ENCODE data around the gene RAPGEF6. TPM values are rescaled to one million over a fixed set of nuclear protein-coding genes. Genes with fewer than 3 reads are reported as not detected.
"Not testable (repeated sequence)": the region's sequence is repeated elsewhere in the genome, so short reads cannot be mapped to it uniquely, and the experiment has no call there.

RAPGEF6 gene
- total RNA-seq, 2 donors from 2014 or later, result 50.6 to 57.6 TPM

DNA sequence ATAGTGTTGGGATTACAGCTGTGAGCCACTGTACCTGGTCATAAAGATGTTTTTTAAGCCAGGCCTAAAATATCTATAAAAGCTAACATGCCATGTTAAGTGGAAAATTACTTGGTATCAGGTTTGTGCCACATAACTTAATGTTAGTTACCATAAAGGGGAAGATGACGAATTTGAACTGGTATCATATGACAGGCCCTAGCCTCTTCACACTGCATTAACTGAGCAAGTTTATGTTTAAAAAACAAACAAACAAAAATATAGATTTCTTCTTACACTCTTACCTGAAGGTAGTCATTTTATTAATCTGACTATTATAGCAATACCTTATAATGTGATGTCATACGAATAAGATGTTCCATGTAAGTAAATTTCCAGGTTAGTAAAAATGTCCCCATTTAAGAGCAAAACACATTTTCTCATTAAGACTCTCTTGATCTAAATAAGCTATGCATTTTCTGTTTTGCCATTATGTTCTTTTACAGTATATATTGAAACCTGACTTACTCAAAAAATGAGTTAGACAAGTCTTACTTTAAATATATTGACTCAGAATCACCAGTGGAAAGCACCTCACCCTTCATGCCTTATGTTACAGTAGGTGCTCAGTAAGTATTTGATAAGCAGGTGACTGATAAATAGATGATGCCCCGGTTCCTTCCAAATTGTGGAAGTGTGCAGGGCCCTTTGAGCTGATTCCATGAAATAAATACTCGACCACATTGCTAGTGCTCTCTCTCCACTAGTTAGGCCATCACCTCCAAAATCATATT, 245.7 kb downstream of the RAPGEF6 start:
- Mint-ChIP-seq H3K27me3 (no peaks in the 10 kb centered on the region), H3K9me3 (no peaks in the 10 kb centered on the region), H3K4me1 (peaks cover 53% of the 10 kb centered on the region), H3K4me3 (peak overlapping the region; percentile 75), H3K36me3 (ENCODE audit: low read depth) (peaks cover 100% of the 10 kb centered on the region), H3K27ac (peak overlapping the region; percentile 96)
- peak; percentile 75 for ATAC-seq (replicated peaks)

DNA sequence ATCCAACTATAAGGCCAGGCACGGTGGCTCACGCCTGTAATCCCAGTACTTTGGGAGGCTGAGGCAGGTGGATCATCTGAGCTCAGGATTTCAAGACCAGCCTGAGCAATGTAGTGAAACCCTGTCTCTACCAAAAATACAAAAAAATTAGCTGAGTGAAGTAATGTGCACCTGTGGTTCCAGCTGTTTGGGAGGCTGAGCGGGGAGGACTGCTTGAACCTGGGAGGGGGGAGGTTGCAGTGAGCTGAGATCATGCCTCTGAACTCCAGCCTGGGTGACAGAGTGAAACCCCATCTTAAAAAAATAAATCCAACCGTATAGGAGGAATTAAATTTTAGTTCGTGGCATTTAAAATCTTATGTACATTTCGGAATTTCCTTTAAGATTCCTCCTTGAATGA, 247.8 kb downstream of the RAPGEF6 start:
- ATAC-seq (replicated peaks), result no peak
- H3K36me3 Mint-ChIP-seq (ENCODE audit: low read depth), result peaks cover 100% of the 10 kb centered on the region
- H3K27ac Mint-ChIP-seq, result peak overlapping the region; percentile 96
- H3K4me1 Mint-ChIP-seq, result peaks cover 51% of the 10 kb centered on the region
- H3K4me3 Mint-ChIP-seq, result peak overlapping the region; percentile 81
- no peaks in the 10 kb centered on the region for H3K27me3 Mint-ChIP-seq
- no peaks in the 10 kb centered on the region for H3K9me3 Mint-ChIP-seq

DNA sequence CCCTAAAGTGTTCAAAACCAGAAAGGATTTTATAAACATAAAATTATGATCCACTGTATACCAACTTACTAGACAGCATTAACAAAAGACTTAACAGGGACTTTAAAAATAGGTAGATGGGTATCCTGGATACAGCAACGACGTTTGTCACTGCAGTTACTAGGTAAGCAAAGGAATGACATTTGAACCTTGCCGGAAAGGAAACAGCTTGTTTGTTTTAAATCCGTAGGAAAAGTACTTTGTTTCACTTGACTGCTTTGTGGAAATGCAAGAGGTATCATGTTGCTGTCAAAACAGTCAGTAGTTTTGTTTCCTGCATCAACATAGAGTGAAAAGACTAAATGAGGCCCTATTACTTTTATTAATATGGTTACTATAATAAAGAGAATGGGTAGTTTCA, 248.2 kb downstream of the RAPGEF6 start:
- H3K9me3 Mint-ChIP-seq, result peaks cover 1% of the 10 kb centered on the region
- no peak for ATAC-seq (replicated peaks)
- peaks cover 56% of the 10 kb centered on the region for H3K4me1 Mint-ChIP-seq
- H3K4me3 Mint-ChIP-seq, result peak overlapping the region; percentile 81
- H3K27ac Mint-ChIP-seq, result peak overlapping the region; percentile 96
- H3K27me3 Mint-ChIP-seq, result no peaks in the 10 kb centered on the region
- H3K36me3 Mint-ChIP-seq (ENCODE audit: low read depth), result peaks cover 100% of the 10 kb centered on the region

DNA sequence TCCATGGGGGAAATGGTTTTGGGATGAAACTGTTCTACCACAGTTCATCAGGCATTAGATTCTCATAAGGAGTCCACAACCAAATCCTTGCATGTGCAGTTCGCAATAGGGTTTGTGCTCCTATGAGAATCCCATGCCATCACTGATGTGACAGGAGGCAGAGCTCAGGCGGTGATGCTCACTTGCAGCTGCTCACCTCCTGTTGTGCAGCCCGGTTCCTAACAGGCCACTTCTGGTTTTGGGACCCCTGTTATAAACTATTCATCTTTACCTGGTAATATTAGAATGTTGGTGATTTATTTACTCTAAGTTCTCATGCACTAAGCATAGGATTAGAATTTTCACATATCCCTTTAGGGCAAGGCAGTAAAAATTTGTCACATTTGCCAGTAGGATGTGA, 248.9 kb downstream of the RAPGEF6 start:
- Mint-ChIP-seq H3K27me3 (no peaks in the 10 kb centered on the region), H3K4me1 (peaks cover 61% of the 10 kb centered on the region), H3K4me3 (peak overlapping the region; percentile 81), H3K9me3 (peaks cover 5% of the 10 kb centered on the region), H3K36me3 (ENCODE audit: low read depth) (peaks cover 99% of the 10 kb centered on the region), H3K27ac (peak overlapping the region; percentile 96)
- no peak for ATAC-seq (replicated peaks)

DNA sequence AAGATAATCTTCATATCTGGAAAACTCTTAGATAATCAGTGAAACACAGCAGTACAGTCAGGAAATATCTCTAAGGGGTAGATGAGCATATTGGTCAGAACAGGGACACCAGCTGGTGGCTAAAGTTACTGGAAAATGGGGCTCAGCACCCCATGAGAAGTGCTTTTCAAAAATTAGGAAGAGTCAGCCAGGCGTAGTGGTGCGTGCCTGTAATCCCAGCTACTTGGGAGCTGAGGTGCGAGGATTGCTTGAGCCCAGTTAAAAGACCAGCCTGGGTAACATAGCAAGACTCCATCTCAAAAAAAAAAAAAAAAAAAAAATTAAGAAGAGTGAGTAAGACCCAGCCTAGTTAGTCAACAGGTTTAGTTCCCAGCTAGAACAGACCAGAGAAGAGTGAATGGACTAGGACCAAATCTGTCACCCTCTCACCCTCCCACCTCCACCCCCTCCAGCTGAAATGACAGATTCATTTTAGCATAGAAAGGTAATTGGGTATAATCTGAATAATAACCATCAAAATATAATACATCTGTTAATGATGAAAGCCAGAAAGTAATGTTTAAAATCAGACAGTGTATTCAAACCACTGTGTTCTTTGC, 250.3 kb downstream of the RAPGEF6 start:
- H3K27ac Mint-ChIP-seq, result peak overlapping the region; percentile 96
- H3K27me3 Mint-ChIP-seq, result no peaks in the 10 kb centered on the region
- peak; percentile 54 for ATAC-seq (replicated peaks)
- H3K4me3 Mint-ChIP-seq, result peak overlapping the region; percentile 81
- peaks cover 8% of the 10 kb centered on the region for H3K9me3 Mint-ChIP-seq
- H3K4me1 Mint-ChIP-seq, result peaks cover 63% of the 10 kb centered on the region
- peaks cover 99% of the 10 kb centered on the region for H3K36me3 Mint-ChIP-seq (ENCODE audit: low read depth)

DNA sequence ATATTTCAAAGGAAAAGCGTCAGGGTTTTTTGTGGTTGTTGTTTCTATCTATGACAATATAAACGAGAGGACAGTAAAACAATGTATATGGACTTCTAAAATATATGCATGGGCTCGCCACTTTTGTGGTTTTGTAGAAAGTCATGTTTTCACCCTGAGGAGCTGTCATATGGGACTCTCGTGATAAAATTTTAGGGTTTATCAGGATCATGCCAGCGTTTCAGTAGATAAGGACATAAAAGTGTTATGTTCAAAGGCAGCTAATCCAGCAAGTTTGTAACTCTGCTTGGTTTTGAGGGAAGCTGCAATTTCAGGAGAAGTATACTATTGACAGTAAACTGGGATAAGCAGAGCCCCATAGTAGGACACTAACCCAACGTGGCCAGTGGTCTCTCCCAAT, 250.9 kb downstream of the RAPGEF6 start:
- H3K4me1 Mint-ChIP-seq, result peaks cover 60% of the 10 kb centered on the region
- peak overlapping the region; percentile 81 for H3K4me3 Mint-ChIP-seq
- no peaks in the 10 kb centered on the region for H3K27me3 Mint-ChIP-seq
- H3K27ac Mint-ChIP-seq, result peak overlapping the region; percentile 96
- ATAC-seq (replicated peaks), result no peak
- peaks cover 98% of the 10 kb centered on the region for H3K36me3 Mint-ChIP-seq (ENCODE audit: low read depth)
- peaks cover 8% of the 10 kb centered on the region for H3K9me3 Mint-ChIP-seq

DNA sequence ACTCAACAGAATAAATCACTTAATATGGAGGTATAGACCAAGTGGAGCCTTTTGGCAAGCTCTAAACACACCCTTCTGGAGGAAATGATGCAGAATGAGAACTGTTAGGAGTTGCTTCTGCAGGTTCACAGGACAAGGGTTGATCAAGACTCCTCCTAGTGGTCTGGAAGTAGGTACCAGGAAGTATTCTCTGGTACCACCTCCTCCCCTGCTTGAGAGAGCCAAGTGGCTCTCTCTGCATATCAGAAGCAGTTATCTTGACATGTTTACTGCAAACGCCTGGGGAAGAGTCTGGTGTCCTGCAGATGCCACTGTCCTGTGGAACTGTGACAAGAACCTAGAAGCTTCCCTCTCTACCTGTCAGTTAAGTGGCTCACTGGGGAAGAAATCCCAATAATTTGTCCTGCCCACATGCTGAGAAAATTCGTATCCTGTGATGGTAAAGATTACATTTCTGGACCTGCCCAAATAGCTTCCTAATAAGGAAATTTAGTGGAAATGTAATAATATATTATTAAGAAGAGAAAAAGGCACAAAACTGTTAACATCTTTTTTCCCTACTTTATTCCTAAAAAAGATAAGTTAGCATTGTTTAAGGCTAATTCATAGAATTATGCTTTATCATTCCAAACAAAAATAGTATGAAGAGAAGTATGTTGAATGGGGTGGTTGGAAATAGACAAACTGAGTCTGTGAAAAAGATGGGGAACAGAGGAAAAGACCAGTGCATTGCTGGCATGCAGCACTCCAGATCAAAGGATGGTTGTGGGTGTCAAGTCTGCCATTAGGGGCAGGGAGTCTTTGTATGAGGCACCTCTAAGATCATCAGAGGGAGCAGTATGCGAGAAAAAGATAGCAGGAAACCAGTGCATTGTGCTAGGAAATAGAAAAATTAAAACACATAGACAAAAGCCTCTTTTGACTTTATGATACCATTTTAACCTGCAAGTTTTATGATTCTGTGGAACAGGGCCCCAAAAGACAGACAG, 252.3 kb downstream of the RAPGEF6 start:
- Mint-ChIP-seq H3K27ac (peak overlapping the region; percentile 96), H3K4me1 (peaks cover 61% of the 10 kb centered on the region), H3K36me3 (ENCODE audit: low read depth) (peaks cover 88% of the 10 kb centered on the region), H3K9me3 (peaks cover 8% of the 10 kb centered on the region), H3K4me3 (peak overlapping the region; percentile 81), H3K27me3 (no peaks in the 10 kb centered on the region)
- ATAC-seq (replicated peaks), result peak; percentile 54

DNA sequence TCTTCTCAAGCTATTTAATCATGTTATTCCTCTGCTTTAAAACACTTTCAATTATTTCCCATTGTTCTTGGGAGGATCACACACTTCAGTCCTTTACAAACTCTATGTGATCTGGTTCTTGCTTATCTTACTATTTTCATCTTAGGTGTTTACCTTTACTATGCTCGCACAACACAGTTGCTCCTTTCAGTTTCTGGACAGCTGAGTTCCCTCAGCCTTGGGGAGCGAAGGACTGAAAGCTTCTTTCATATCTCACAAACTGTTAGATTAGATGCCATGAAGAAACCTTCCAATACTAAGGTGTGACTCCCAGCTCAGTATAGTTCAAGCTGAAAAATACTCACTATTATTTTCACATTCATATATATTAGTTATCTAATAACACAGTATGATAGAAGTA, 253.3 kb downstream of the RAPGEF6 start:
- H3K4me1 Mint-ChIP-seq, result peaks cover 63% of the 10 kb centered on the region
- ATAC-seq (replicated peaks), result peak; percentile 21
- H3K4me3 Mint-ChIP-seq, result peak overlapping the region; percentile 81
- H3K9me3 Mint-ChIP-seq, result peaks cover 8% of the 10 kb centered on the region
- H3K27ac Mint-ChIP-seq, result peak overlapping the region; percentile 96
- no peaks in the 10 kb centered on the region for H3K27me3 Mint-ChIP-seq
- peaks cover 85% of the 10 kb centered on the region for H3K36me3 Mint-ChIP-seq (ENCODE audit: low read depth)

DNA sequence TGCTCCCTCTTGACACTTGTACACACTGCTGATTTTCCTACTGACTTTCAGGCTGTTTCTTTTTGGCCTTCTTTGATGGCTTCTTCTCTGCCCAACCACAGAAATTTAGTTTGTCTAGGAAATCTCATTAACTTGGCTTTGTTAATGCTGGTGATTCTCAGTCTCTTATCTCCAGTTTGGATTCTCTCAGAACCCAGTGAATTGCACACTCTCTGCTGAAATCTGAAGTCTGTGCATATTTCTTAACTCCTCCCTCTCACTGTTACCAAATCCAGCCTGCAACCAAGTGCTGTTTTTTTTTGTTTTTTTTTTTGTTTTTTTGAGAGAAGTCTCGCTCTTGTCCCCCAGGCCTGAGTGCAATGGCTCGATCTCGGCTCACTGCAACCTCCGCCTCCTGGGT, 254.0 kb downstream of the RAPGEF6 start:
- no peaks in the 10 kb centered on the region for H3K27me3 Mint-ChIP-seq
- peaks cover 85% of the 10 kb centered on the region for H3K36me3 Mint-ChIP-seq (ENCODE audit: low read depth)
- H3K27ac Mint-ChIP-seq, result peak overlapping the region; percentile 96
- peak overlapping the region; percentile 81 for H3K4me3 Mint-ChIP-seq
- H3K9me3 Mint-ChIP-seq, result peaks cover 8% of the 10 kb centered on the region
- ATAC-seq (replicated peaks), result no peak
- peaks cover 61% of the 10 kb centered on the region for H3K4me1 Mint-ChIP-seq

DNA sequence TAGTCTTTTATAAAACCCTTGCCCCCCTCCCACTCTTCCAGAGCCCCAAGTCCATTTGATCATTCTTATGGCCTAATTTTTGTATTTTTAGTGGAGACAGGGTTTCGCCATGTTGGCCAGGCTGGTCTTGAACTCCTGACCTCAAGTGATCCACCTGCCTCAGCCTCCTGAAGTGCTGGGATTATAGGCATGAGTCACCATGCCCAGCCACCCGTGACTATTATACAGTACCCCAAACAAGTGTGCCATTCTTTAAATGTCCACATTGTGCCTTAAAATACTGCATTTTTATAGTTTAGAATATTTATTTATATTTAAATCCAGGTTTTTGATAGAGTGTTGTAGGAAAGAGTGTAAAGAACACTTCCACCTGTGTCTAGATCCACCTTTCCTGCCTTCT, 254.8 kb downstream of the RAPGEF6 start:
- H3K36me3 Mint-ChIP-seq (ENCODE audit: low read depth), result peaks cover 85% of the 10 kb centered on the region

DNA sequence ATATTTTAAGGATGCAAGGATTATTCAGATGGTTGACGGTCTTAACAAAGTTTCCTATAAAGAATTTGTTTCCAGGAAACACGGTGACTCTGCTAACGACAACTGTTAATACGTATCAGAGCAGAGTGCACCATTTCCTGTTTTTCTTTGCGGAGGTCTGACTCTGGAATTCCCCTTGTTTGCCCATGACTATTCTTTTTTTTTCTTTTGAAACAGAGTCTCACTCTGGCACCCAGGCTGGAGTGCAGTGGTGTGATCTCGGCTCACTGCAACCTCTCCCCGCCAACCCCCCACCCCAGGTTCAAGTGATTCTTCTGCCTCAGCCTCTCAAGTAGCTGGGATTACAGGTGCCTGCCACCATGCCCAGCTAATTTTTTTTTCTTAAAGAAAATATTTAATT, 255.3 kb downstream of the RAPGEF6 start:
- H3K27ac Mint-ChIP-seq, result peak overlapping the region; percentile 96
- no peaks in the 10 kb centered on the region for H3K27me3 Mint-ChIP-seq
- peak; percentile 68 for ATAC-seq (replicated peaks)
- H3K36me3 Mint-ChIP-seq (ENCODE audit: low read depth), result peaks cover 82% of the 10 kb centered on the region
- peaks cover 60% of the 10 kb centered on the region for H3K4me1 Mint-ChIP-seq
- H3K9me3 Mint-ChIP-seq, result peaks cover 8% of the 10 kb centered on the region
- H3K4me3 Mint-ChIP-seq, result peak overlapping the region; percentile 81

More for the DNA sequence above, 254.8 kb downstream of the RAPGEF6 start:
- H3K27me3 Mint-ChIP-seq; ATAC-seq (replicated peaks); H3K9me3 Mint-ChIP-seq: not testable (repeated sequence)
- peak overlapping the region; percentile 96 for H3K27ac Mint-ChIP-seq
- H3K4me1 Mint-ChIP-seq, result peaks cover 61% of the 10 kb centered on the region
- H3K4me3 Mint-ChIP-seq, result peak overlapping the region; percentile 81

DNA sequence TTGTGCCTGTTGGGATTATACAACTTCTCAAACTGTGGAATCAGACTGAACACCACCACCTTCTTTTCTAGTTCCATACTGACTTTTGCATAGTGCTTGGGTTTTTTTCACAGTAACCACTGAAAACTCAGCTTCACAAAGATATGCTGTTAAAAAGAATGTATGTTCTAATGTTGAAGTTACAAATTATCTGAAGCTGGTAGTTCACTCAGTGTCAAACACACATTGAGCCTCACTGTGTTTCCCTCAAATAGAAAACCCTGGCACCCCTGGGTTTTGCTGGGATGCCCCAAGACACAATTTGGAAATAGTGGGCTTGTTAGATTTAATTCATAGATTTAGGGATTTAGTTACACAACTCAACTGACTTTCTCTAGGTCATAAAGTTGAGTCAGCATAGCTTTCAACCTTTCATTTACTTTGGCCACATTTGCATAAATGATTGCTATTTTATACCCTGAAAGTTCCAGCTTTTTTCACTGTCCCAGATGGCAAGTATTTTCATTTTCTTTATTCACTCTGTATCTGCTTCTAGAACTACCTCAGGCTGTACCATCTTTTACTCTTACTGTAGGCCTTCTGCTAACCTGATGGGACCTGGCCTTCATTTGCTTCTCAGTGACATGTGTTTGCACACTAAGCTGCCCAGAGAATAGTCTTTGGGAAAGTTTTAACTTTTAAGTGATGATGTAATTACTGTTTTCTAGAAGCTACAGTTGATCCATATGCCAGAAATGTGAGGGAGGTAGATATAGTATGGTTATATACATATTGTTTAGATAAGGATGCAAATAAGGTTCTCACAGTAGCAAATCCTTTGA, 256.1 kb downstream of the RAPGEF6 start:
- Mint-ChIP-seq H3K4me3 (peak overlapping the region; percentile 81), H3K4me1 (peaks cover 54% of the 10 kb centered on the region), H3K9me3 (peaks cover 8% of the 10 kb centered on the region), H3K27ac (peak overlapping the region; percentile 96), H3K36me3 (ENCODE audit: low read depth) (peaks cover 78% of the 10 kb centered on the region), H3K27me3 (no peaks in the 10 kb centered on the region)
- peak; percentile 33 for ATAC-seq (replicated peaks)

DNA sequence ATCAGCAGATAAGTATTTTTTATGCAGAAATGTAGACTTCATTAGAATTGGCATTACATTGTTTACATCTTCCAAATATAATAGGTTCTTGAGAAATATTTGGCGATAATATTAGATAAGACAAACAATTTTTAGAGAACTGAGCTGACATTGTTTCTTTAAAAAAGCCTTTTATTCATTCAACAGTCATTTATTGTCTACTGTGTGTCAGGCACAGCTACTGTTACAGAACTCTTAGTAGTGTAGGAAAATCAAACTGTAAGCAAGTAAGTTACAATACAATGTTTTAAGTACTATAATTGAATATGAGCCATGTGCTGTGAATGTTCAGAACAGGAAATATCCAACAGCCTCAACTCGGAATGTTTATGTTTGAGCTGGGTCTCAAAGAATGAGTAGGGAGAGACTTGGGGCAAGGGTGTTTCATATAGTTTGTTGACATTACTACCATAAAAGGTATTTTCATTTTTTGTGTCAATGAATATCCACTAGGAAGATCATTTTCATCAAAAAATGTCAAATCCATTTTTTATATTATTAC, 257.2 kb downstream of the RAPGEF6 start:
- Mint-ChIP-seq H3K4me1 (peaks cover 54% of the 10 kb centered on the region), H3K27me3 (no peaks in the 10 kb centered on the region), H3K27ac (peak overlapping the region; percentile 96), H3K9me3 (peaks cover 8% of the 10 kb centered on the region), H3K4me3 (peak overlapping the region; percentile 81), H3K36me3 (ENCODE audit: low read depth) (peaks cover 78% of the 10 kb centered on the region)
- ATAC-seq (replicated peaks), result no peak
